NT2/D1 (cell line): Measurements from ENCODE around the gene CCT6B.

Experiments
- SUZ12 ChIP-seq: IDR thresholded peaks from 2 replicates; pipeline ENCODE4 v1.6.1; 2011; ENCODE audit not compliant: insufficient read length, insufficient read depth; ENCODE audit errors: extremely low read depth
- ZNF274 ChIP-seq: IDR thresholded peaks from 2 replicates; pipeline ENCODE4 v1.6.1; 2011; ENCODE audit warnings: mild to moderate bottlenecking, low read depth, low read length

- TF ChIP-seq SUZ12 (no peak), ZNF274 (no peak)
Measured at GRCh38 chr17:34999456-34999855, 38.2 kb upstream of the CCT6B start.
